HCT116 (cell line): Measurements from ENCODE around the gene SLC2A9. TPM values are rescaled to one million over a fixed set of nuclear protein-coding genes. Genes with fewer than 3 reads are reported as not detected.

Source experiments
- ATAC-seq: fragments of 200-7000 bp; cut with Tn5 transposase; 2 replicates; pipeline ENCODE4 v1.9.1; 2020; ENCODE audit warnings: mild to moderate bottlenecking, moderate library complexity
- BruUV-seq: library from RNA; stranded (reverse); fragments of 400-500 nt; replicated peaks from 2 replicates; lab custom pipeline; 2021; lab: Mats Ljungman, UMichigan
- CTCF ChIA-PET: fragments of 300-600 bp; sonication (Branson Sonifier 250); formaldehyde crosslinking; loops from one replicate; lab custom pipeline; 2021; ENCODE audit warnings: antibody characterized with exemption; lab: Charles Lee
- POLR2A ChIA-PET: fragments of 300-600, 350-600 bp; sonication (Branson Sonifier 250); formaldehyde crosslinking; loops from one replicate; lab custom pipeline; 2021; ENCODE audit warnings: antibody characterized with exemption; lab: Charles Lee
- RAD21 ChIA-PET, 2 experiments: fragments of 300-600 bp; sonication (Branson Sonifier 250); formaldehyde crosslinking; loops; one replicate each; lab custom pipeline; 2023; ENCODE audit warnings: low total read pairs in 2 of 2; ENCODE audit not compliant: uncharacterized antibody in 2 of 2, unreplicated experiment in 2 of 2, low non-redundant PET in 1 of 2; lab: Charles Lee
- DNase-seq: peaks from one replicate; pipeline ENCODE4 v3.0.0-alpha.2; 2010; ENCODE audit warnings: low read depth, low spot score
- H2AFZ ChIP-seq: fragments of 200-600 bp; shearing (Covaris generic), sonication (generic); 2 replicates; pipeline ENCODE4 v1.6.1; 2017; ENCODE audit warnings: low read depth, mixed run types, mixed read lengths, antibody characterized with exemption, low read length; ENCODE audit not compliant: poor library complexity, severe bottlenecking
- H3K27ac ChIP-seq: 2 replicates; pipeline ENCODE4 v1.5.1; 2012; ENCODE audit warnings: low read depth, low read length
- H3K27me3 ChIP-seq: fragments of 200-600 bp; sonication (generic); 2 replicates; pipeline ENCODE4 v1.6.1; 2016; ENCODE audit warnings: mixed run types, low read length, mixed read lengths; ENCODE audit not compliant: insufficient read depth
- H3K36me3 ChIP-seq, 2 experiments: fragments of 200-500 bp in 1 of 2; fragments of 200-600 bp in 1 of 2; sonication (Bioruptor generic) in 1 of 2; sonication (generic) in 1 of 2; 2 replicates each; pipeline versions ENCODE4 v1.5.1 to v1.6.1; 2014 to 2016; ENCODE audit warnings: low read length in 2 of 2, inconsistent platforms in 1 of 2, mixed read lengths in 1 of 2, mixed run types in 1 of 2; ENCODE audit not compliant: insufficient read depth in 2 of 2, control insufficient read depth in 1 of 2
- H3K4me1 ChIP-seq, 2 experiments: fragments of 200-600 bp in 1 of 2; sonication (generic) in 1 of 2; 2 replicates each; pipeline versions ENCODE4 v1.5.1 to v1.6.1; 2012 to 2017; ENCODE audit warnings: low read length in 2 of 2, inconsistent platforms in 1 of 2, mild to moderate bottlenecking in 1 of 2, mixed read lengths in 1 of 2, mixed run types in 1 of 2, moderate library complexity in 1 of 2; ENCODE audit not compliant: insufficient read depth in 2 of 2, control insufficient read depth in 1 of 2
- H3K4me2 ChIP-seq: fragments of 200-600 bp; sonication (generic); 2 replicates; pipeline ENCODE4 v1.6.1; 2017; ENCODE audit warnings: mixed run types, low read length, mixed read lengths
- H3K4me3 ChIP-seq, 2 experiments: fragments of 200-600 bp in 1 of 2; sonication (generic) in 1 of 2; replicated peaks in 1 of 2; 2 replicates each; pipeline ENCODE4 v1.5.1; 2011 to 2016; ENCODE audit warnings: low read length in 2 of 2, control low read depth in 1 of 2, low read depth in 1 of 2, mild to moderate bottlenecking in 1 of 2, mixed read lengths in 1 of 2, mixed run types in 1 of 2
- H3K79me2 ChIP-seq: fragments of 200-600 bp; sonication (generic); 2 replicates; pipeline ENCODE4 v1.6.1; 2017; ENCODE audit warnings: mild to moderate bottlenecking, mixed run types, low read length, moderate library complexity, mixed read lengths; ENCODE audit not compliant: insufficient read depth
- H3K9ac ChIP-seq: fragments of 200-600 bp; sonication (generic); 2 replicates; pipeline ENCODE4 v1.6.1; 2016; ENCODE audit warnings: low read length, mixed read lengths
- H3K9me2 ChIP-seq: fragments of 200-600 bp; sonication (generic), shearing (Covaris generic); 2 replicates; pipeline ENCODE4 v1.6.1; 2017; ENCODE audit warnings: mixed run types, mild to moderate bottlenecking, moderate library complexity; ENCODE audit not compliant: insufficient read depth
- H3K9me3 ChIP-seq, 2 experiments: fragments of 200-500 bp in 1 of 2; fragments of 200-600 bp in 1 of 2; sonication (Bioruptor generic) in 1 of 2; sonication (generic) in 1 of 2; 2 replicates each; pipeline ENCODE4 v1.6.1; 2014 to 2017; ENCODE audit warnings: low read length in 2 of 2, mixed read lengths in 2 of 2, inconsistent platforms in 1 of 2, low read depth in 1 of 2, mild to moderate bottlenecking in 1 of 2, mixed run types in 1 of 2, moderate library complexity in 1 of 2; ENCODE audit not compliant: control insufficient read depth in 1 of 2, insufficient read depth in 1 of 2
- H4K20me1 ChIP-seq: fragments of 200-600 bp; sonication (generic), shearing (Covaris generic); 2 replicates; pipeline ENCODE4 v1.6.1; 2017; ENCODE audit warnings: mixed run types, mild to moderate bottlenecking, moderate library complexity; ENCODE audit not compliant: insufficient read depth
- ATF3 ChIP-seq: IDR thresholded peaks from 2 replicates; pipeline ENCODE4 v1.6.1; 2012
- CBX3 ChIP-seq: IDR thresholded peaks from 2 replicates; pipeline ENCODE4 v1.6.1; 2012; ENCODE audit warnings: low read depth
- EGR1 ChIP-seq: IDR thresholded peaks from 2 replicates; pipeline ENCODE4 v1.6.1; 2012; ENCODE audit warnings: low read depth
- ELF1 ChIP-seq: IDR thresholded peaks from 2 replicates; pipeline ENCODE4 v1.6.1; 2012; ENCODE audit warnings: low read depth, borderline replicate concordance
- EZH2 ChIP-seq: fragments of 200-600 bp; sonication (generic); IDR thresholded peaks from 2 replicates; pipeline ENCODE4 v1.6.1; 2017; ENCODE audit warnings: antibody characterized with exemption, mixed run types
- EZH2phosphoT487 ChIP-seq: fragments of 200-600 bp; IDR thresholded peaks from 2 replicates; pipeline ENCODE4 v1.6.1; 2018; ENCODE audit warnings: antibody characterized with exemption, borderline replicate concordance
- FOSL1 ChIP-seq: IDR thresholded peaks from 2 replicates; pipeline ENCODE4 v1.6.1; 2012; ENCODE audit warnings: low read depth
- MAX ChIP-seq: IDR thresholded peaks from 2 replicates; pipeline ENCODE4 v1.6.1; 2012
- POLR2A ChIP-seq: IDR thresholded peaks from 2 replicates; pipeline ENCODE4 v1.7.0; 2011; ENCODE audit warnings: borderline replicate concordance; ENCODE audit not compliant: insufficient read depth, insufficient read length; ENCODE audit errors: extremely low read depth
- POLR2AphosphoS5 ChIP-seq: IDR thresholded peaks from 2 replicates; pipeline ENCODE4 v1.6.1; 2011; ENCODE audit warnings: mild to moderate bottlenecking, low read depth, low read length, moderate library complexity
- SIN3A ChIP-seq: IDR thresholded peaks from 2 replicates; pipeline ENCODE4 v1.6.1; 2012; ENCODE audit warnings: low read depth
- SP1 ChIP-seq: IDR thresholded peaks from 2 replicates; pipeline ENCODE4 v1.6.1; 2012; ENCODE audit warnings: low read depth
- SRF ChIP-seq: IDR thresholded peaks from 2 replicates; pipeline ENCODE4 v1.6.1; 2012; ENCODE audit warnings: low read depth
- TCF7L2 ChIP-seq: IDR thresholded peaks from 2 replicates; pipeline ENCODE4 v1.7.0; 2011; ENCODE audit warnings: borderline replicate concordance, inconsistent platforms; ENCODE audit not compliant: insufficient read depth, insufficient read length; ENCODE audit errors: extremely low read depth
- ZBTB33 ChIP-seq: IDR thresholded peaks from 2 replicates; pipeline ENCODE4 v1.6.1; 2011; ENCODE audit warnings: mild to moderate bottlenecking, low read length, moderate library complexity; ENCODE audit not compliant: insufficient replicate concordance; ENCODE audit errors: extremely low read depth
- intact Hi-C: fragments of 100-400 bp; cut with micrococcal nuclease; formaldehyde crosslinking; loops from 2 replicates; pipeline ENCODE4 v1.10.0; 2022
- total RNA-seq: library from RNA; stranded (reverse); gene quantifications from one replicate; pipeline ENCODE4 v1.2.1, GENCODE V29; 2021; ENCODE audit not compliant: unreplicated experiment
- TF ChIP-seq, protein P1 (sequence below), 3 experiments: fragments of 200-600 bp in 1 of 3; sonication (generic) in 1 of 3; IDR thresholded peaks in 2 of 3; conservative IDR thresholded peaks in 1 of 3; 2 replicates each; pipeline ENCODE4 v1.5.1; 2012 to 2017; ENCODE audit warnings: low read depth in 2 of 3, low read length in 2 of 3, antibody characterized with exemption in 1 of 3, borderline replicate concordance in 1 of 3, control low read depth in 1 of 3, mild to moderate bottlenecking in 1 of 3, mixed read lengths in 1 of 3, mixed run types in 1 of 3, moderate library complexity in 1 of 3; ENCODE audit not compliant: insufficient read depth in 1 of 3

Gene SLC2A9
- total RNA-seq, 1 experiment from 2014 or later = 2.2 TPM

GRCh38 chr4:10002278-10002677, 19.0 kb downstream of the SLC2A9 start:
- peaks cover 10 to 21% of the 10 kb centered on the region in 2 experiments for H3K4me1 ChIP-seq
- ChIA-PET POLR2A (no interaction called here), CTCF (no interaction called here), RAD21 (no interaction called here)
- no peak overlapping the region for H3K9ac ChIP-seq
- no peaks in the 10 kb centered on the region for H3K36me3 ChIP-seq
- H3K4me3 ChIP-seq = no peak overlapping the region
- ATAC-seq = no peak
- no TSS peak for BruUV-seq
- no peak overlapping the region for H2AFZ ChIP-seq
- TF ChIP-seq EZH2 = no peak
- no peak for TF ChIP-seq EZH2phosphoT487
- TF ChIP-seq FOSL1 = no peak
- no peak for TF ChIP-seq MAX
- TF ChIP-seq SIN3A = no peak
- TF ChIP-seq ZBTB33 = no peak
- no peaks in the 10 kb centered on the region for H3K9me3 ChIP-seq
- no peak overlapping the region for H3K4me2 ChIP-seq
- H3K79me2 ChIP-seq = no peaks in the 10 kb centered on the region
- no peak overlapping the region for H3K27ac ChIP-seq
- no peaks in the 10 kb centered on the region for H4K20me1 ChIP-seq
- DNase-seq = no peak
- H3K27me3 ChIP-seq = no peaks in the 10 kb centered on the region
- no peaks in the 10 kb centered on the region for H3K9me2 ChIP-seq
- intact Hi-C loops = no loop called here

DNA sequence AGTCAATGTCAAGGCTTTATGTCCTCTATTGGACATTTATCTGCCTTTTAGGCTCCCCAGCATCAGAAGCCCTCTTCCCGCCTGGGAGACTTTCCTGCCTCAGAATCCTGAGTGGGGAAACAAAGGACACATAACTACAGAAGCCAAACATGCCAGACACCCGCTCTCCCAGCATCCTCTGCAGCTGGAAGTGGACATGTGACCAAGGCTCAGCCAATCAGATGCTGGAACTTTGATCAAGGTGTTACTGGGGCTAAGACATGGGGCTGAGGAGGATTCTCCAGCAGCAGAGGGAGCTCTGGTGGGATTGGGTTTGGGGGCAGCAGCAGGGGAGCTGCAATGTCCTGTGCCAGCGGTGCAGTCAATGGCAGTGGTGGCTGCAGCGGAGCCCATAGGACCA, 19.5 kb downstream of the SLC2A9 start:
- ChIA-PET CTCF (no interaction called here), POLR2A (no interaction called here), RAD21 (no interaction called here)
- DNase-seq = no peak
- Histone ChIP-seq H3K9ac (no peak overlapping the region), H3K9me2 (no peaks in the 10 kb centered on the region), H3K27ac (no peak overlapping the region), H3K4me2 (no peak overlapping the region), H3K9me3 (no peaks in the 10 kb centered on the region), H4K20me1 (no peaks in the 10 kb centered on the region), H3K27me3 (no peaks in the 10 kb centered on the region), H2AFZ (no peak overlapping the region), H3K36me3 (no peaks in the 10 kb centered on the region), H3K79me2 (no peaks in the 10 kb centered on the region), H3K4me3 (no peak overlapping the region), H3K4me1 (peaks cover 6 to 21% of the 10 kb centered on the region in 2 experiments)
- BruUV-seq = no TSS peak
- TF ChIP-seq POLR2A (no peak), TCF7L2 (no peak), ATF3 (no peak), FOSL1 (no peak), POLR2AphosphoS5 (no peak), SRF (no peak), SIN3A (no peak), EZH2 (no peak), EGR1 (no peak), EZH2phosphoT487 (no peak), ELF1 (no peak), MAX (no peak), SP1 (no peak), CBX3 (no peak)
- TF ChIP-seq, protein P1, sequence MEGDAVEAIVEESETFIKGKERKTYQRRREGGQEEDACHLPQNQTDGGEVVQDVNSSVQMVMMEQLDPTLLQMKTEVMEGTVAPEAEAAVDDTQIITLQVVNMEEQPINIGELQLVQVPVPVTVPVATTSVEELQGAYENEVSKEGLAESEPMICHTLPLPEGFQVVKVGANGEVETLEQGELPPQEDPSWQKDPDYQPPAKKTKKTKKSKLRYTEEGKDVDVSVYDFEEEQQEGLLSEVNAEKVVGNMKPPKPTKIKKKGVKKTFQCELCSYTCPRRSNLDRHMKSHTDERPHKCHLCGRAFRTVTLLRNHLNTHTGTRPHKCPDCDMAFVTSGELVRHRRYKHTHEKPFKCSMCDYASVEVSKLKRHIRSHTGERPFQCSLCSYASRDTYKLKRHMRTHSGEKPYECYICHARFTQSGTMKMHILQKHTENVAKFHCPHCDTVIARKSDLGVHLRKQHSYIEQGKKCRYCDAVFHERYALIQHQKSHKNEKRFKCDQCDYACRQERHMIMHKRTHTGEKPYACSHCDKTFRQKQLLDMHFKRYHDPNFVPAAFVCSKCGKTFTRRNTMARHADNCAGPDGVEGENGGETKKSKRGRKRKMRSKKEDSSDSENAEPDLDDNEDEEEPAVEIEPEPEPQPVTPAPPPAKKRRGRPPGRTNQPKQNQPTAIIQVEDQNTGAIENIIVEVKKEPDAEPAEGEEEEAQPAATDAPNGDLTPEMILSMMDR (IDR thresholded peaks at IDR 0.05 in 2 of 3, conservative IDR thresholded peaks at IDR 0.05 in 1 of 3; ENCODE audit: borderline replicate concordance in 1 of 3, insufficient read depth in 1 of 3, low read depth in 2 of 3, low read length in 2 of 3) = no peak
- ATAC-seq = no peak
- intact Hi-C loops = no loop called here
